C4-2B (cell line): ENCODE measurements around the gene MGME1.

ENCODE experiments used
- ZFX ChIP-seq: fragments of 450-650 bp; IDR thresholded peaks from 2 replicates; pipeline ENCODE4 v1.6.1; 2017
- TF ChIP-seq, protein P1 (sequence below): fragments of 450-650 bp; conservative IDR thresholded peaks from 2 replicates; pipeline ENCODE4 v1.5.1; 2017; ENCODE audit warnings: mild to moderate bottlenecking

DNA sequence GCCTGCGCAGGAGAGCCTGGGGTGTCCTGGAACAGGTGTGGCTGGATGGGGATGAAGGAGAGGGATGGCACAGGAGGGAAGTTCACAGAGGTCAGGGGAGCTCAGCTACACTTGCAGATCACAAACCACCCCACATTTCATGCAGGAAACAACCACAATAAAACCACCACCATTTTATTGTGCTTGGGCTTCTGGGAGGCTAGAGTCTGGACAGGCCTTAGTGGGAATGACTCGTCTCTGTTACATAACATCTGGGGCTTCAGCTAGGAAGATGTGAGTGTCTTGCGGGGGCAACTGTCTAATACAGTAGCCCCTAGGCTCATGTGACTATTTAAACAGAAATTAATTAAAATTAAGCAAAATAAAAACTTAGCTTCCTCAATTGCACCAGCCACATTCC, 33.6 kb upstream of the MGME1 start:
- TF ChIP-seq, protein P1, sequence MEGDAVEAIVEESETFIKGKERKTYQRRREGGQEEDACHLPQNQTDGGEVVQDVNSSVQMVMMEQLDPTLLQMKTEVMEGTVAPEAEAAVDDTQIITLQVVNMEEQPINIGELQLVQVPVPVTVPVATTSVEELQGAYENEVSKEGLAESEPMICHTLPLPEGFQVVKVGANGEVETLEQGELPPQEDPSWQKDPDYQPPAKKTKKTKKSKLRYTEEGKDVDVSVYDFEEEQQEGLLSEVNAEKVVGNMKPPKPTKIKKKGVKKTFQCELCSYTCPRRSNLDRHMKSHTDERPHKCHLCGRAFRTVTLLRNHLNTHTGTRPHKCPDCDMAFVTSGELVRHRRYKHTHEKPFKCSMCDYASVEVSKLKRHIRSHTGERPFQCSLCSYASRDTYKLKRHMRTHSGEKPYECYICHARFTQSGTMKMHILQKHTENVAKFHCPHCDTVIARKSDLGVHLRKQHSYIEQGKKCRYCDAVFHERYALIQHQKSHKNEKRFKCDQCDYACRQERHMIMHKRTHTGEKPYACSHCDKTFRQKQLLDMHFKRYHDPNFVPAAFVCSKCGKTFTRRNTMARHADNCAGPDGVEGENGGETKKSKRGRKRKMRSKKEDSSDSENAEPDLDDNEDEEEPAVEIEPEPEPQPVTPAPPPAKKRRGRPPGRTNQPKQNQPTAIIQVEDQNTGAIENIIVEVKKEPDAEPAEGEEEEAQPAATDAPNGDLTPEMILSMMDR: no peak
- no peak for TF ChIP-seq ZFX
